ENCODE results near the gene CACNA1C. TPM values are rescaled to one million over a fixed set of nuclear protein-coding genes. Genes with fewer than 3 reads are reported as not detected.

Gene CACNA1C
- total and polyA plus RNA-seq, 2 of the 4 experiments (the other 2 are of a cell fraction): 1.6 to 2.6 TPM

DNA sequence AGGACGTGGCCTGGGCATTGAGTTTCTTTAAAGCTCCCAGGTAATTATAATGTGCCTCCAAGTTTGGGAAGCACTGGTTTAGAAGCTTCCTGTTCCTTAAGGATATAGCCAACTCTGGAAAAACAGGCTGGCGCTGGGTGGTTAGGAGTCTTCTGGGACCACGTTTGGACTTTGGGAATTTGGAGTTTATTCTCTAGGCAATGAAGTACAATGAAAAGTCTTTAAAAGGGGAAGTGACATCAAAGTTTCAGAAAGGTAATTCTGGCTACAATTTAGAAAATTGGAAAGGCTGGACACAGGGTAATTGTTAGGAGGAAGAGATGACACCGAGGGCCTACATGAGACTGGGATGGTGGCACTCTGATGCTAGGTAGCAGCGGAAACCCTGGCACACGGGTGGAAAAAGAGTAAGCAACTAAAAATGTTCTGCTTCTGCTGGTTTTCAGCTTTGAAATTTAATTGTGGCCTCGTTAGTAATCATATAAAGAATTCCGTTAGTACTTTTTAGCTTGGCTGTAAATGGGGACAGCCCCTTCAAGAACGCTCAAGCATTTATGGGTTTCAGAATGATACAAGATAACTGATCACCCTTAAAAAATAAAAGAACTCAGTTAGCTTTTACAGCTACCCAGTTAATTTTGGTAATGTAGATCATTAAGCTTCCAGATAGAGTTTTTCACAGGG is 35.8 kb upstream of the CACNA1C start:
- 91% methylated on average over 5 of the region's 9 CpGs; no CpG with 5 or more reads in 1 of the 2 experiments for WGBS, 2 experiments (ENCODE audit: extremely low coverage in 2 of 2, insufficient read length in 1 of 2)

More for the DNA sequence above, 35.8 kb upstream of the CACNA1C start:
- no peak overlapping the region for H2AFZ ChIP-seq (replicated peaks; ENCODE audit: low read length, poor library complexity)
- no peaks in the 10 kb centered on the region for H3K9me3 ChIP-seq (ENCODE audit: control insufficient read depth, insufficient read depth, low read length)
- H3K9me1 ChIP-seq (ENCODE audit: insufficient read depth, low read length): peaks cover 7% of the 10 kb centered on the region
- dilution Hi-C loops (cut with HindIII; ENCODE audit: low sequenced_read_pairs, unreplicated experiment): no loop called here
- H4K20me1 ChIP-seq (ENCODE audit: insufficient read depth, low read length): no peaks in the 10 kb centered on the region
- no peak for DNase-seq
- TF ChIP-seq, protein P1, sequence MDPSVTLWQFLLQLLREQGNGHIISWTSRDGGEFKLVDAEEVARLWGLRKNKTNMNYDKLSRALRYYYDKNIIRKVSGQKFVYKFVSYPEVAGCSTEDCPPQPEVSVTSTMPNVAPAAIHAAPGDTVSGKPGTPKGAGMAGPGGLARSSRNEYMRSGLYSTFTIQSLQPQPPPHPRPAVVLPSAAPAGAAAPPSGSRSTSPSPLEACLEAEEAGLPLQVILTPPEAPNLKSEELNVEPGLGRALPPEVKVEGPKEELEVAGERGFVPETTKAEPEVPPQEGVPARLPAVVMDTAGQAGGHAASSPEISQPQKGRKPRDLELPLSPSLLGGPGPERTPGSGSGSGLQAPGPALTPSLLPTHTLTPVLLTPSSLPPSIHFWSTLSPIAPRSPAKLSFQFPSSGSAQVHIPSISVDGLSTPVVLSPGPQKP (IDR thresholded peaks at IDR 0.05; ENCODE audit: borderline replicate concordance, low read depth, low read length): no peak
- TF ChIP-seq FOS (IDR thresholded peaks at IDR 0.05; ENCODE audit: low read depth, low read length) (no peak), NFE2L2 (IDR thresholded peaks at IDR 0.05; ENCODE audit: low read depth, low read length) (no peak)
- no peak overlapping the region for H2BK20ac ChIP-seq (ENCODE audit: low read depth, low read length)
- POLR2A ChIA-PET (ENCODE audit: unreplicated experiment): no interaction called here
- H3K36me3 ChIP-seq (ENCODE audit: control insufficient read depth, insufficient read depth, low read length): no peaks in the 10 kb centered on the region
- ATAC-seq (ENCODE audit: low read depth): no peak
- BruUV-seq (replicated peaks): no TSS peak
- peaks cover 9% of the 10 kb centered on the region for H3K27me3 ChIP-seq (ENCODE audit: control insufficient read depth, insufficient read depth, low read length)
- no peak overlapping the region for H3K4me3 ChIP-seq (ENCODE audit: insufficient read depth, low read depth, low read length)
- no peak overlapping the region for H3K4me2 ChIP-seq (ENCODE audit: low read depth, low read length)
- H3K9ac ChIP-seq (ENCODE audit: low read depth, low read length): no peak overlapping the region
- no peak overlapping the region for H4K8ac ChIP-seq (ENCODE audit: low read depth in 2 of 2, low read length in 2 of 2)
- H3K4me1 ChIP-seq (ENCODE audit: control insufficient read depth, insufficient read depth, low read length): peaks cover 8% of the 10 kb centered on the region
- H3K56ac ChIP-seq (ENCODE audit: extremely low read depth, insufficient read depth, low read length): no peak overlapping the region
- H3K4ac ChIP-seq (ENCODE audit: low read depth, low read length): no peak overlapping the region
- no peak overlapping the region for H3K14ac ChIP-seq (replicated peaks; ENCODE audit: low read depth, low read length)
- in situ Hi-C loops (cut with MboI; ENCODE audit: low sequenced_read_pairs): no loop called here
- H2AK9ac ChIP-seq (replicated peaks; ENCODE audit: low read depth, low read length, poor library complexity): no peak overlapping the region
- H3K27ac ChIP-seq (ENCODE audit: insufficient read depth, low read length): no peak overlapping the region
- H3K23ac ChIP-seq (ENCODE audit: low read depth, low read length): no peak overlapping the region
- H3K79me1 ChIP-seq (ENCODE audit: low read depth in 1 of 2, low read length in 2 of 2): no peaks in the 10 kb centered on the region
- H4K91ac ChIP-seq (ENCODE audit: insufficient read depth, low read depth, low read length): no peak overlapping the region
- CTCF ChIA-PET: interaction anchor here (1.4 kb wide), 1 partner anchor 566 kb away, joined by 5 read pairs; no protein-coding TSS in a partner anchor
- no peak overlapping the region for H3K18ac ChIP-seq (ENCODE audit: low read depth, low read length)
- no peak overlapping the region for H2AK5ac ChIP-seq (ENCODE audit: low read depth, low read length)
- intact Hi-C loops (cut with micrococcal nuclease): no loop called here
- no peak overlapping the region for H2BK15ac ChIP-seq (ENCODE audit: low read depth, low read length)
- H2BK5ac ChIP-seq (ENCODE audit: low read depth, low read length, poor library complexity, severe bottlenecking): no peak overlapping the region
- no peak overlapping the region for H4K5ac ChIP-seq (ENCODE audit: low read depth, low read length)
- H2BK120ac ChIP-seq (ENCODE audit: low read depth, low read length): no peak overlapping the region

Data from IMR-90 (cell line).